Measurements from ENCODE around the gene HNF4A. TPM values are rescaled to one million over a fixed set of nuclear protein-coding genes. Genes with fewer than 3 reads are reported as not detected.

HNF4A gene
- polyA plus RNA-seq, 1 of the 3 experiments (the other 2 are of a cell fraction), result not detected

DNA sequence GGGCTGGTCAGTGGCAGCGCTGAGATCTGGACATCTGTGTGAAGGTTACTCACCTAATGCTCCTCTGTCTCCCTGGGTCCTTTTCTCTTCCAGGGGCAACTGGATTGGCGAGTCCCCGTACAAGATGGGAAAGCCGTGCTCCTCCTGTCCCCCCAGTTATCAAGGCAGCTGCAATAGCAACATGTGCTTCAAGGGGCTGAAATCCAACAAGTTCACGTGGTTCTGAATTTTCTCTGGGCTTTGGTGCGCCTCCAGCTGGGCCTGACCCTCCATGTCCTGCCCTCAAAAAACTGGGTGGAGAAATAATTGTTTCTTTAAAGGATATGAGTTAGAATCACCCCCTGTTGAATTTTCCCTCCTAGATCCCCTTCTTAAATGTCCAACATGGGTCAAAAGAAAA lies 4.9 kb upstream of the HNF4A start:
- POLR2A ChIA-PET, result interaction anchor here (0.6 kb wide), 1 partner anchor 137 kb away, joined by 3 read pairs; no protein-coding TSS in a partner anchor
- Histone ChIP-seq H4K20me1 (ENCODE audit: insufficient read depth) (no peaks in the 10 kb centered on the region), H3K9me2 (no peaks in the 10 kb centered on the region), H3K27ac (ENCODE audit: low read depth in 2 of 2, low read length in 1 of 2) (no peak overlapping the region), H3K79me2 (ENCODE audit: insufficient read depth) (no peaks in the 10 kb centered on the region), H2AFZ (ENCODE audit: low read depth) (no peak overlapping the region), H3F3A (replicated peaks; ENCODE audit: insufficient read depth) (no peaks in the 10 kb centered on the region), H3K27me3 (ENCODE audit: insufficient read depth) (no peaks in the 10 kb centered on the region; the same call in 1 of the 2 replicates), H3K9ac (no peak overlapping the region), H3K4me3 (ENCODE audit: low read depth in 2 of 2, low read length in 1 of 2) (no peak overlapping the region), H3K4me2 (no peak overlapping the region), H3K36me3 (replicated peaks in 1 of 2; ENCODE audit: control insufficient read depth in 1 of 2, insufficient read depth in 2 of 2, low read length in 1 of 2) (no peaks in the 10 kb centered on the region), H3K4me1 (ENCODE audit: control insufficient read depth in 1 of 2, insufficient read depth in 2 of 2, low read depth in 1 of 2, low read length in 1 of 2) (no peaks in the 10 kb centered on the region), H3K9me3 (no peaks in the 10 kb centered on the region)
- CTCF ChIA-PET, result interaction anchor here (0.9 to 1.3 kb wide), 2 partner anchors 39 to 111 kb away, joined by 3 read pairs; partner anchors contain the start of gene FITM2
- TF ChIP-seq MEF2A (IDR thresholded peaks at IDR 0.05; ENCODE audit: borderline replicate concordance, low read depth) (no peak), TCF12 (IDR thresholded peaks at IDR 0.05) (no peak), EZH2phosphoT487 (IDR thresholded peaks at IDR 0.05; ENCODE audit: borderline replicate concordance, low read depth) (no peak), POLR2AphosphoS5 (IDR thresholded peaks at IDR 0.05; ENCODE audit: low read depth, low read length) (no peak), MXI1 (IDR thresholded peaks at IDR 0.05; ENCODE audit: low read depth, low read length) (no peak), EP300 (IDR thresholded peaks at IDR 0.05; ENCODE audit: borderline replicate concordance in 1 of 2, low read depth in 1 of 2, low read length in 1 of 2) (no peak), RFX5 (IDR thresholded peaks at IDR 0.05; ENCODE audit: low read length) (no peak), FOXM1 (IDR thresholded peaks at IDR 0.05; ENCODE audit: low read depth) (no peak), NRF1 (IDR thresholded peaks at IDR 0.05; ENCODE audit: low read depth, low read length) (no peak), NFIC (IDR thresholded peaks at IDR 0.05; ENCODE audit: borderline replicate concordance) (no peak), RCOR1 (IDR thresholded peaks at IDR 0.05; ENCODE audit: low read length) (no peak), IRF3 (IDR thresholded peaks at IDR 0.05; ENCODE audit: low read depth, low read length) (no peak), FOXJ3 (CRISPR knock-in tag; IDR thresholded peaks at IDR 0.05) (no peak), PBX3 (IDR thresholded peaks at IDR 0.05) (no peak), SMC3 (IDR thresholded peaks at IDR 0.05; ENCODE audit: low read depth, low read length) (no peak), RAD21 (IDR thresholded peaks at IDR 0.05; ENCODE audit: low read length) (no peak)
- TF ChIP-seq, protein P1, sequence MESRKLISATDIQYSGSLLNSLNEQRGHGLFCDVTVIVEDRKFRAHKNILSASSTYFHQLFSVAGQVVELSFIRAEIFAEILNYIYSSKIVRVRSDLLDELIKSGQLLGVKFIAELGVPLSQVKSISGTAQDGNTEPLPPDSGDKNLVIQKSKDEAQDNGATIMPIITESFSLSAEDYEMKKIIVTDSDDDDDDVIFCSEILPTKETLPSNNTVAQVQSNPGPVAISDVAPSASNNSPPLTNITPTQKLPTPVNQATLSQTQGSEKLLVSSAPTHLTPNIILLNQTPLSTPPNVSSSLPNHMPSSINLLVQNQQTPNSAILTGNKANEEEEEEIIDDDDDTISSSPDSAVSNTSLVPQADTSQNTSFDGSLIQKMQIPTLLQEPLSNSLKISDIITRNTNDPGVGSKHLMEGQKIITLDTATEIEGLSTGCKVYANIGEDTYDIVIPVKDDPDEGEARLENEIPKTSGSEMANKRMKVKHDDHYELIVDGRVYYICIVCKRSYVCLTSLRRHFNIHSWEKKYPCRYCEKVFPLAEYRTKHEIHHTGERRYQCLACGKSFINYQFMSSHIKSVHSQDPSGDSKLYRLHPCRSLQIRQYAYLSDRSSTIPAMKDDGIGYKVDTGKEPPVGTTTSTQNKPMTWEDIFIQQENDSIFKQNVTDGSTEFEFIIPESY (IDR thresholded peaks at IDR 0.05; ENCODE audit: borderline replicate concordance, low read depth), result no peak
- TF ChIP-seq, protein P2, sequence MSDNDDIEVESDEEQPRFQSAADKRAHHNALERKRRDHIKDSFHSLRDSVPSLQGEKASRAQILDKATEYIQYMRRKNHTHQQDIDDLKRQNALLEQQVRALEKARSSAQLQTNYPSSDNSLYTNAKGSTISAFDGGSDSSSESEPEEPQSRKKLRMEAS (IDR thresholded peaks at IDR 0.05; ENCODE audit: low read depth), result no peak
- TF ChIP-seq, protein P3, sequence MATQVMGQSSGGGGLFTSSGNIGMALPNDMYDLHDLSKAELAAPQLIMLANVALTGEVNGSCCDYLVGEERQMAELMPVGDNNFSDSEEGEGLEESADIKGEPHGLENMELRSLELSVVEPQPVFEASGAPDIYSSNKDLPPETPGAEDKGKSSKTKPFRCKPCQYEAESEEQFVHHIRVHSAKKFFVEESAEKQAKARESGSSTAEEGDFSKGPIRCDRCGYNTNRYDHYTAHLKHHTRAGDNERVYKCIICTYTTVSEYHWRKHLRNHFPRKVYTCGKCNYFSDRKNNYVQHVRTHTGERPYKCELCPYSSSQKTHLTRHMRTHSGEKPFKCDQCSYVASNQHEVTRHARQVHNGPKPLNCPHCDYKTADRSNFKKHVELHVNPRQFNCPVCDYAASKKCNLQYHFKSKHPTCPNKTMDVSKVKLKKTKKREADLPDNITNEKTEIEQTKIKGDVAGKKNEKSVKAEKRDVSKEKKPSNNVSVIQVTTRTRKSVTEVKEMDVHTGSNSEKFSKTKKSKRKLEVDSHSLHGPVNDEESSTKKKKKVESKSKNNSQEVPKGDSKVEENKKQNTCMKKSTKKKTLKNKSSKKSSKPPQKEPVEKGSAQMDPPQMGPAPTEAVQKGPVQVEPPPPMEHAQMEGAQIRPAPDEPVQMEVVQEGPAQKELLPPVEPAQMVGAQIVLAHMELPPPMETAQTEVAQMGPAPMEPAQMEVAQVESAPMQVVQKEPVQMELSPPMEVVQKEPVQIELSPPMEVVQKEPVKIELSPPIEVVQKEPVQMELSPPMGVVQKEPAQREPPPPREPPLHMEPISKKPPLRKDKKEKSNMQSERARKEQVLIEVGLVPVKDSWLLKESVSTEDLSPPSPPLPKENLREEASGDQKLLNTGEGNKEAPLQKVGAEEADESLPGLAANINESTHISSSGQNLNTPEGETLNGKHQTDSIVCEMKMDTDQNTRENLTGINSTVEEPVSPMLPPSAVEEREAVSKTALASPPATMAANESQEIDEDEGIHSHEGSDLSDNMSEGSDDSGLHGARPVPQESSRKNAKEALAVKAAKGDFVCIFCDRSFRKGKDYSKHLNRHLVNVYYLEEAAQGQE (IDR thresholded peaks at IDR 0.05; ENCODE audit: low read depth, low read length), result no peak
- no peak for DNase-seq
- WGBS (ENCODE audit: low lambda C conversion rate), result 86% methylated on average over 6 of the region's 6 CpGs
